HG03439 (cell line): ENCODE data around the gene CA10.

Source experiments
- ATAC-seq: cut with Tn5 transposase; IDR thresholded peaks from one replicate; pipeline ENCODE4 v1.9.1; 2021; ENCODE audit warnings: mild to moderate bottlenecking, moderate library complexity; ENCODE audit not compliant: unreplicated experiment

The CA10 gene

GRCh38 chr17:51890710-51891109 is 267.8 kb downstream of the CA10 start:
- ATAC-seq, result no peak

DNA sequence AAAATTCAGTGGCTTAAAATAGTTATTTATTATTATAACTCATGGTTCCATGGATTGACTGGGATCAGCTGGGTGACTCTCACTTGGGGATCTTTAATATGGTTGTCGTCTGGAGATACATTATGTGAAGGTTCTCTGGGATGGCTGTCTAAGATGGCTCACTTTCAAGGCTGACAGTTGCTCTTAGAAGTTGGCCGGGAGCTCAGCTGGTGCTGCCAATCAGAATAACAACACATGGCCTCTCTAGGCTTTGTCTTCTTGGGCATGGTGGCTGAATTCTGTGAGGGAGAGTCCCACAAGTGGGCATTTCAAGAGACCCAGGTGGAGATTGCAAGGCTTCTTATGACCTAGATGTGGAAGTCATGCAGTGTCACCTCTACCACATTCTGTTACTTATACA is 269.7 kb downstream of the CA10 start:
- no peak for ATAC-seq

GRCh38 chr17:51876986-51877385 is 281.5 kb downstream of the CA10 start:
- ATAC-seq, result no peak

- ATAC-seq, result no peak
Measured at GRCh38 chr17:51873302-51873701, 285.2 kb downstream of the CA10 start.

GRCh38 chr17:51869387-51869786 is 289.1 kb downstream of the CA10 start:
- ATAC-seq, result no peak

GRCh38 chr17:51860954-51861561 is 297.5 kb downstream of the CA10 start:
- ATAC-seq, result no peak

DNA sequence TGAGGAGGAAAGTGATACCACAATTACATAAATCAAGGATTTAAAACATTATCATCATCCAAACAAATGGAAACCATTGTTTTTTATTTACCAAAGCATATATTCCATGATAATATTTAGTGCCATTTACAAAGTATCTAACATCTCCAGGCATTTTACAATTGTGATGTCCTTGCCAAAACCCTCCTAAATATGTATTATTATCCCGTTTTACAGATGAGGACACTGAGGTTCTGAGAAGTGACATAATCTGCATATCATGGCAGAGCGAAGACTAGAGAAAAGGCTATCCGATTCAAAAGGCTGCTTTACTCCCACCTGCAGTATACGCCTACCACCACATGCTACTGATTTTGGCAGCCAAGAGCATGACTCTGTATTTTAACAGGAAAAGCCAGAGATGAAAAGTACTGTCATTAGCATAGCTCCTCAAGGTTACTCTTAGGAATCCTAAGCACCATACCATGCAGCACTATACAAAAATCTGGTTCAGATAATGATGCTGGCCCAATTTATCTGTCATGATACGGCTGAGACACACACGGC is 301.4 kb downstream of the CA10 start:
- ATAC-seq, result no peak

DNA sequence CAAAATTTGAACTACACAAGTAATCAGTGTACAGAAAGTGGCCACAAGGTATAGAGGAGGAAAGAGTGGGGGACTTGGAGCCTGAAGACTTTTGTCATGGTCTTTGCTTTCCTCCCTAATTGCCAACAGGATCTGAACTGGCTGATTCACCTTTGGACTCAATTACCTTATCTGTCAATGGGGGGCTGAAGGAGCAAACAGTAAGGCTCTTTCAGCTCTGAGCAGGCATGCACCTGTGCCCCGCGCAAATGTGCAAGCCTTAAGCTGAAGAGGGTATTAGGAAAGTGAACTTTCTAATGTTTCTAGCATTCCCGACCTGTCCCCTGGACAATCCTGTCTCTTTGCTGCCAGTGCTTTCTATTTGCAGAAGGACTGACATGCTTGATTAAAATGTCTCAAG is 302.7 kb downstream of the CA10 start:
- ATAC-seq, result no peak

DNA sequence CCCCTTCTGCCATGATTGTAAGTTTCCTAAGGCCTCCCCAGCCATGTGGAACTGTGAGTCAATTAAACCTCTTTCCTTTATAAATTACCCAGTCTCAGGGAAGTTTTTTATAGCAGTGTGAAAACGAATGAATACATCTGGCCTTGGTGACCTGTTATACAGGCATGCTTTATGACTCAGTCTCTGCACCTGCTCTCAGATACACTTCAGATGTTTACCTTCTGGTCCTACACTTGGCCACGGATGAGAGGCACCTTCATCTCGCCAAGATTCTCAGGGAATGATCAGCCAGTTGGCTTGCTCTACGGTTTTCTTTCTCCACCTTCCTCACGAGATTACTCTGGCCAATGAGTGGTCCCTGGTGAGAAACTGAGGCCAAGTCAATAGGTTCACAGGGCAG is 304.7 kb downstream of the CA10 start:
- no peak for ATAC-seq

- ATAC-seq, result no peak
Measured at GRCh38 chr17:51852603-51853002, 305.9 kb downstream of the CA10 start.

GRCh38 chr17:51850201-51850600 is 308.3 kb downstream of the CA10 start:
- ATAC-seq, result no peak

DNA sequence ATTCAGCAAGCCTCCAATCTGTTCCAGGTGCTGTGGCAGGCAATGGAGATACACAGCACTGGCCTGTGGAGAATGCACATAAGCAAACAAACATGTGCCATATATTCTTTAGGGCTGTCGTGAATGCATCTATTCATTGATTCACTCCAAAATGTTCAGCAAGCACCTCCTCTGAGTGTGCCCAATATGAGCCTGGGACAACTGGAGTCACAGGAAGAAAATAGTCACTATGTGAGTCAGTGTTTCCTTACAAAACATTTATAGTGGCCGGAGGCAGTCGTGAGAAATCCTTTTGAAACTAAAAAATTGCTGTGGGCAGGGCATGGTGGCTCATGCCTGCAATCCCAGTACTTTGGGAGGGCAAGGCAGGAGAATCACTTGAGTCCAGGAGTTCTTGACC is 310.1 kb downstream of the CA10 start:
- ATAC-seq, result no peak

- ATAC-seq, result no peak
Measured at GRCh38 chr17:51846566-51846965, 311.9 kb downstream of the CA10 start.

GRCh38 chr17:51845776-51846175 is 312.7 kb downstream of the CA10 start:
- ATAC-seq, result no peak

GRCh38 chr17:51842763-51843162 is 315.8 kb downstream of the CA10 start:
- ATAC-seq, result no peak

GRCh38 chr17:51841669-51842068 is 316.8 kb downstream of the CA10 start:
- no peak for ATAC-seq

DNA sequence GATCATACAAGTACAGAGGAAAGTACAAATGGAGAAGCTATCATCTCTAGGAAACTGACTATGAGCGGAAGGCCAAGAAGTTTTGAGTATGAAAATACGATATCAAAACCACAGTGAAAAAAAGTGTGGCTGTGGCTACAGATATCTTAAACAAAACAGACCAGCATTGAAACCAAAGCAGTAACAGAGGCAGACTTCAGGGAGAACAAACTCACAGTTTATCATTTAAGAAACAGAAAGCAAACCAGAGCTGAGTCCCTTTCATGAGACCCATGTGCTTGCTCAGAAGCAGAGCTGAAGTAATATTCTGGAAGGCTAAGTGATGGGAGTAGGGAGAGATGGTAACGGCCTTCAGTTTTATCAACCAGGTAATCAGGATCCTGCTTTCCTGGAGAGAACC is 317.8 kb downstream of the CA10 start:
- ATAC-seq, result no peak

DNA sequence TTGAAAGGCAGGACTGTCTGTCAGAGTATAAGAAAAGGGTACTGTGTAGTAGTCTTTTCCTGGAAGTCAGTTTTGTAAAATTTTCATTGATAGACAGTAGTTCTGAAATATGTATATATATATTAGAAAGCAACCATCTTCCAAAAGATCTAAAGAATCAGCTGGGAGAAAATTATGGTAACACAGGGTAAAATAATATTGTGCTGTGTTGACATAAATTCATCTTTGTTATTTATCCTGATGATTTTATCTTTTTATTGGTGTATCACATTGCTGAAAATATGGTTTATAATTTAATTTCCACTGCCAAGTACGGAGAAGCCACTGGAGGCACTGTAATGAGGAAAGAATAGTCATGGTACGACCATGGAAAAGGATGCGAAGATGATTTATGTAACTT is 324.9 kb downstream of the CA10 start:
- no peak for ATAC-seq

DNA sequence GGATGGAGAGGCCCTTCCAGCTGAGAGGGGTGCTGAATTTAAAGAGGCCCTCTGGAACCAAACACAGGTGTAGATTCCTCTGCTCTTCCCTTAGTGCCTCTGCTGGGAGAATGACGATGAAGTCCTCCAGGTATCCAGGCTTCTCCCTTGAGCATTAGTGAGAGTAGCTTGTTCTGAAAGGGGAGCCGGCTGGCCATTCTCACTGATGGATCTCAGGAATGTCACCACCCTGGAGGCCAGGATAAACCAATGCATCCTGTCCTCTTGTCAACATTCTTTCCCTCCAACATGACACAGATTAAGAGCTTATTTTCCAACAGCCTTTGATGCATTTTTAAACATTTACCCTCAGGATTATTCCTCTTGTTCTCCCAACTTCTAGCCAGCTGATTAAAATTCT is 325.5 kb downstream of the CA10 start:
- ATAC-seq, result no peak

DNA sequence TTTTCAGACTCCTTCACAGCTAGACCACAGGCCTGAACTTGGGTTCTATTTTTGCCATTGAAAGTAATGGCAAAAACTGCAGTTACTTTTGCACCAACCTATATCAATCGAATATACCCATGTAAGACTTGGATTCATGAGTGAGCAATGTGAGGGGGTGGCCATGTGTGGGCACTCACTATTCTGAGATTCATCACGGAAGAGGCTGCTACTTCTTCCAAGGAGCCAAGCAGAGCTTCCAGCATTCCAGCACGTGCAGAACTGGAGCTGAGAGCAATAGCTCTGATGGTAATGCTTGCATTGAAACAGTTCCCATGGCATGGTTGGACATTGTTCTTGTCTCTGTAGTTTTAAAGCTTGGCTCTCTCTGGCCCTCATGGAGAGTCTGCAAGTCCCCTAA is 327.6 kb downstream of the CA10 start:
- ATAC-seq, result no peak

DNA sequence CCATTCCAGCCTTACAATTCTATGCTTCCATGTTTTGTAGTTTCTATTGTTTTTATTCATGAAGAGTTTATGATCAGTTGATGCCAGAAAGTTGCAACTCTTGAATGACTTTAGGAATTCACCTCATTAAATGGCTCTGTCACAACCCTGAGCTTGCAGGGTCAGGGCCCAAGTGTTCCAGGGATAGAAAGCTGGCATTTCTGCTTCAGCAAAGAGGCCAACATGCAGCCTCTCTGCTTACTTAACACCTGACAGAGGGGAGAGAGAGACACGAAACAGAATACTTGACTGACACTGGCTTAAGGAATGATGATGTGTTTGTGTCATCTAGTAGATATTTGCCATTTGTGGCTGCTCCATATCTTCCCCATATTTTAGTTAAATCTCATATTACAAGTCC is 328.1 kb downstream of the CA10 start:
- ATAC-seq, result no peak

DNA sequence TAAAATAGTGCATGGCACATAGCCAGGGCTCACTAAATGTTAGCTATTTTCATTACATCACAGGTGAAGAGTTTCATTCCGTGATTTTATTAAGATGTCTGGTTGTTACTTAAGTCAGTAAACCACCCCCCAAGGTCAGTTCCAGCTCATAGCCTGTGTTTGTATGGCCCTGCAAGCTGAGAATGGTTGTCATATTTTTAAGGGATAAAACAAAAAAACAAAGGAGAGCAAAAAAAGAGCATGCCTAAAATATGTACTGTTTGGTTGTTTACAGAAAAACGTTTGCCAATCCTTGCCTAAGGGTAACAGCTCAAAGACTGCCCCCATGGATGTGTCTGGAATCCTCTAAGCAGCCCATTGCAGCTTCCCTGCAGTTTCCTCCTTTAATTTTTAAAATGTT is 329.6 kb downstream of the CA10 start:
- no peak for ATAC-seq

DNA sequence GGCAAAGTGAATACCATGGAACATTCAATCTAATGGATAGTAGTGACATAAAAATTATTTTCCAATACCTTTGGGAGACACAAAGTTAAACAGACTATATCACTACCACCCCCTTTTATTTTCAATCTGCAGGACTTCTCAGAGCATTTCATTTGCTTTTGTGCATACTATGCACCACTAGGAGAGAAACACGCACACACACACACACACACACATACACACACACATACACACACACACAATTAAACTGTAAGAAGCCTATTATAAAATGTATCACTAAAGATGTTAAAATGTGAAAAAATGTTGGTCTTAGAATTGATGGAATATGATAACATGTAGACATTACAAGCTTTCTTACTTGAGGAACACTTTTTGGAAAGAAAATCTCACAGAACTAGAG is 331.4 kb downstream of the CA10 start:
- ATAC-seq, result no peak
